Esophagus mucosa (tissue), 1 donor: Measurements from ENCODE around the gene TMPRSS4. TPM values are rescaled to one million over a fixed set of nuclear protein-coding genes. Genes with fewer than 3 reads are reported as not detected.

Experiments
- ATAC-seq: fragments of 200-7000 bp; cut with Tn5 transposase; one replicate; pipeline ENCODE4 v1.9.1; 2020
- total RNA-seq: library from RNA; stranded (reverse); gene quantifications from one replicate; pipeline ENCODE4 v1.2.4, GENCODE V29; 2023
- donor health status: DM: yes; HTN: yes; CAD: no.

TMPRSS4 gene
- total RNA-seq, 1 donor from 2014 or later, result 208 TPM

GRCh38 chr11:118155776-118156530 lies 79.1 kb downstream of the TMPRSS4 start:
- no peak for ATAC-seq

- ATAC-seq, result no peak
Observed at GRCh38 chr11:118156531-118157185, 79.8 kb downstream of the TMPRSS4 start.

GRCh38 chr11:118157186-118157895 lies 80.5 kb downstream of the TMPRSS4 start:
- ATAC-seq, result no peak

- no peak for ATAC-seq
Observed at GRCh38 chr11:118161786-118162185, 84.9 kb downstream of the TMPRSS4 start.

DNA sequence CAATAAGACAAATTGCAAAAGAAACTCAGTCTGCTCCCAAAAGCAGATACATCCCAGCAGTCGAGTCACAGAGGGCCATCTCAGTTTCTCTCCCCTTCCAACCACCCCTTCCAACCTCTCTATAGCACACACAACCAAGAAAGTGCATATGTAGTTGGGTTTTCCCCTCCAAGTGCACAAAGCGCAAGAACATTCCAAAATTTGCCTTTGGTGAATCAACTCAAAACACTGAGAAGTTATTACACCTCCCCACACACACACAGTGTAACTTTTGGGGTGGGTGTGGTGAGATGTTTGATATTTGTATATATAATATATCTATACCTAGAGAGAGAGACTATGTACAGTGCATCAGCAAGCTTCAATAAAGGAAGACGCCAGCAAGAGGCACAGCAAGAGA lies 86.0 kb downstream of the TMPRSS4 start:
- no peak for ATAC-seq

GRCh38 chr11:118163494-118163893 lies 86.6 kb downstream of the TMPRSS4 start:
- ATAC-seq, result no peak

- no peak for ATAC-seq
Observed at GRCh38 chr11:118164885-118165284, 88.0 kb downstream of the TMPRSS4 start.

DNA sequence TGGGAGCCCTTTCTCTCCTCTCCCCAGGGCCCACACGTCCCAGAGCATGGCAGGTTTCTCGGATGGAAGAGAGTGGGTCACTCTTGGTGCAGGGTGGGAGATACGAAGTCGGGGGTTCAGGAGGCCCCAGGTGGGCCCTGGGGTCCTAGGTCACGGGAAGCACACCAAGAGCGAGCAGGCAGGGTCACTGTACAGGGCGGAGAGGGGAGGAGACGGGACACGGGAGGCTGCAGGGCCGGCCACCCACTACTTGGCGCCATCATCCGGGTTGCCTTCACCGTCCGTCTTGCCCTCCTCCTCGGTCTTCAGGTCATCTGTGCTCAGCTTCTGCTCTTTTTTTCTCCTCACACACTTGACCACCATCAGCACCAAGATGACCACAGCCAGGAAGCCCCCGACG lies 89.8 kb downstream of the TMPRSS4 start:
- ATAC-seq, result no peak

DNA sequence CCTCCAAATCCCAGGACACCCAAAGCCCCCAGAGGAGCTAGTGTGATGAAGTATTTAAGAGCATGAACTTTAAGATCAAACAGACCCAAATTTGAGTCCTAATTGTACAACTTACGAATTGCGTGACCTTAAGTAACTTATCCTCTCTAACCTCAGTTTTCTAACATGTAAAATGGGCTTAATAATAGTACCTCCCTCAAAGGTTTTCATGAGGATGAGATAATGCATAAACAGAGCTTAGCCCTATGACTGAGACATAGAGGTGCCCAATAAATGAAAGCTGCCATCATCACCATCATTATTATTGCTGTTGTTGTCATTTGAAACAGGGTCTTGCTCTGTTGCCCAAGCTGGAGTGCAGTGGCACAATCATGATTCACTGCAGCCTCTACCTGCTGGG lies 90.4 kb downstream of the TMPRSS4 start:
- no peak for ATAC-seq

DNA sequence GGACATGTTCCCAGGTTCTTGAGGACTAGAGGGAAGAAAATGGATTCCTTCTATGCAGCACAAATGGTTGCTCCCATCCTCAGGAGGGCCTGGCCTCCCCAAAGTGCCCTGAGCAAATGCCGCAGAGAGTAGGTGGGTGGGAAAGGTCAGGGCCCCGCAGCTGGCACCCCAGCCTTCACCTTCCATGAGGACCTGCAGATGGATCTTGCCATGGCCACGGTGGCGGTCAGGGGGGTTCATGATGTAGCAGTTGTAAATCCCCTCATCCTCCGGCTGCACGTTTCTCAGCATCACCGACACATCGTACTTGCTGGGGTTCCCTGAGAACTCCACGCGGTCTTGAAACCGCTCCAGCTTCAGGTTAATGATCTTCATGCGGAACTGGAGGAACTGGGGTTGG lies 91.0 kb downstream of the TMPRSS4 start:
- ATAC-seq, result no peak

GRCh38 chr11:118168316-118168715 lies 91.4 kb downstream of the TMPRSS4 start:
- no peak for ATAC-seq

DNA sequence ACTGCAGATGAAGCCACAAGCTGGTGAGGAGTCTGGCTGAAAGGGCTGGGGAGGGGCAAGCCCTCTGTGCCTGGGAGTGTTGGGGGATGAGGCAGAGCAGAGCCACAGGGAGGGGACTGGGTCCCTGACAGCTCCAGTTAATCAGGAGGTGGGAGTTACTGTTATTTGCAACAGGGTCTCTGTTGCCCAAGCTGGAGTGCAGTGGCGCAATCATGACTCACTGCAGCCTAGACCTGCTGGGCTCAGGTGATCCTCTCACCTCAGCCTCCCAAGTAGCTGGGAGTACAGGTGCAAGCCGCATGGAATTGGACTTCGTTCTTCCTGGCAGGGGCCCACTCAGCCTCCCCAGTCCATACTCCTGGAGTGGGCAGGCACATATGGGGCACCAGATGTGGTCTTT lies 91.9 kb downstream of the TMPRSS4 start:
- no peak for ATAC-seq

DNA sequence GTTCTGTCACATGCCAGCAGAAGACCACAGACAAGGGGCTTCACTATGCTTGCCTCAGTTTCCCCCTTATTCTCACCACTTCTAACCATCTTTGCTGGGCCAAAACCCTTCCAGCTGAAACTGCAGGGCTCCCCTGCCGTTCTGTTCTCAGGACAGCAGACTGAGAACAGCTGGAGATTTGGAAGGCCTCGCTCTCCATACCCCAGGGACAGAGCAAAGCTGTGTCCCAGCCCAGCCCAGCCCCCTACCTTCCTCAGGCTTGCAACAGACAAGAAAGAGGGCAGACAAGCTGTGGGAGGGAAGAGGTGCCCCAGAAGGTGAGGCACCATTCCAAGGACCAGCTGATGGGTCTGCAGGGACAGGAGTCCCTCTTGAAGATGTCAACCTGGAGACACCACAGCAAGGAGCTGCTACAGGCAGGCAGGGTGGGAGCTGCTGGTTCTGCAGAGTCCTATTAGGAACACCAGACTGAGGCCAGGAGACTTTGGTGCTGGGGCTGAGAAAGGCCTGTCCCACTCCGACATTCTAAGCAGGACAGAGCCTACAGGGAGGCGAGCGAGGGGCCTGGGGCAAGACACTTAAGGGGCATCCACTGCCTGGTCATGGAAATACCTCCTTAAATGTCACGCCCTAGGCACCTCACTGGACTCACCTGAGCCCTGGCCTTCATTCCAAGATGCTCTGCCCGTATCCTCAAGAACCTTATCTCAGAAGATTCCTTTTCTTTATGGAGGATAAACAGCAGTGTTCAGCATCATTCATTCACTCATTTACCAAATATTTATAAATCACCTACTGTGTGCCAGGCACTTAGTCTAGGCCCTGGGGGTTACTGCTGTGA lies 92.6 kb downstream of the TMPRSS4 start:
- no peak for ATAC-seq

DNA sequence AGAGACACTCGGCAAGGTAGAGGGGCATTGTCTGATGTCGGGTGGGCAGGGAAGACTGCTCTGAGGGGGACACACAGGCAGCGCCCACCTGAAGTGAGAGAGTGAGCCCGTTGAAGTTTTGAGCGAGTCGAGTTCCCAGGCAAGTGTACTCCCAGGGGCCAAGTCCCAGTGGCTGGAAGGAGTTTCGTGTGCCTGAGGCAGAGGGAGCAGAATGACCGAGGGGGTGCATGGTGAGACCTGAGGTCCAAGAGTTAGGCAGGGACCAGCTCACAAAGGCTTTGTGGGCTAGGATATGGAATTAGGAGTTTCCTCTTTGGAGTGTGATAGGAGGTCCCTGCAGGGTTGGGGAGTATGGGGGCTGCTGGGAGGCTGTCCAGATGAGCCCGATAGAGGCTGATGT lies 93.4 kb downstream of the TMPRSS4 start:
- no peak for ATAC-seq

GRCh38 chr11:118170882-118171268 lies 94.0 kb downstream of the TMPRSS4 start:
- ATAC-seq, result no peak

Other genes with a start within 250 kb of the TMPRSS4 start
- 1.6 TPM for gene FXYD6, start 200.4 kb upstream of the TMPRSS4 start, total RNA-seq
- gene TMPRSS13, start 147.7 kb upstream of the TMPRSS4 start, total RNA-seq, result 29.9 TPM
- gene IL10RA, start 90.7 kb upstream of the TMPRSS4 start, total RNA-seq, result 3.8 TPM
- gene SMIM35, start 9.9 kb downstream of the TMPRSS4 start, total RNA-seq, result not detected
- 2.5 TPM for gene SCN4B, start 75.7 kb downstream of the TMPRSS4 start, total RNA-seq
- gene SCN2B, start 99.6 kb downstream of the TMPRSS4 start, total RNA-seq, result 0.32 TPM
- 2.7 TPM for gene JAML, start 147.9 kb downstream of the TMPRSS4 start, total RNA-seq
- gene MPZL3, start 175.3 kb downstream of the TMPRSS4 start, total RNA-seq, result 20.7 TPM
- gene MPZL2, start 187.2 kb downstream of the TMPRSS4 start, total RNA-seq, result 457 TPM
- 1.2 TPM for gene CD3E, start 227.7 kb downstream of the TMPRSS4 start, total RNA-seq